Mucosa of gallbladder (tissue), 1 donor: ENCODE measurements around the gene TCAP. TPM values are rescaled to one million over a fixed set of nuclear protein-coding genes. Genes with fewer than 3 reads are reported as not detected.

Experiments used
- DNase-seq: peaks from one replicate; pipeline ENCODE4 v3.0.0-alpha.2; 2020; ENCODE audit warnings: low spot score
- total RNA-seq: library from RNA; stranded (reverse); gene quantifications from one replicate; pipeline ENCODE4 v1.2.1, GENCODE V29; 2021
- donor health status: DM: no; HTN: no; CAD: no.

TCAP gene
- total RNA-seq, 1 donor from 2014 or later, result 2.0 TPM

GRCh38 chr17:39667262-39667944, 2.3 kb downstream of the TCAP start:
- DNase-seq, result no peak

GRCh38 chr17:39667945-39668924, 3.1 kb downstream of the TCAP start, which contains the start of gene PNMT:
TSS of gene PNMT (plus strand) at chr17:39668453. CDS start at chr17:39668476, 23 bp downstream.
- DNase-seq, result peak; percentile 62

GRCh38 chr17:39669897-39670735, 5.0 kb downstream of the TCAP start:
- DNase-seq, result no peak

- no peak for DNase-seq
Observed at GRCh38 chr17:39670746-39671145, 5.6 kb downstream of the TCAP start.

- DNase-seq, result no peak
Observed at GRCh38 chr17:39671651-39672521, 6.7 kb downstream of the TCAP start.

- DNase-seq, result no peak
Observed at GRCh38 chr17:39672522-39673334, 7.6 kb downstream of the TCAP start.

- no peak for DNase-seq
Observed at GRCh38 chr17:39673335-39674081, 8.4 kb downstream of the TCAP start.

- DNase-seq, result no peak
Observed at GRCh38 chr17:39674179-39674578, 9.0 kb downstream of the TCAP start.

- no peak for DNase-seq
Observed at GRCh38 chr17:39674702-39675389, 9.7 kb downstream of the TCAP start.

GRCh38 chr17:39675390-39676082, 10.4 kb downstream of the TCAP start:
- no peak for DNase-seq

GRCh38 chr17:39676198-39676819, 11.2 kb downstream of the TCAP start:
- DNase-seq, result peak; percentile 83

- DNase-seq, result no peak
Observed at GRCh38 chr17:39677072-39677471, 11.9 kb downstream of the TCAP start.

GRCh38 chr17:39677542-39678339, 12.6 kb downstream of the TCAP start:
- no peak for DNase-seq

- DNase-seq, result peak; percentile 81
Observed at GRCh38 chr17:39678340-39679116, 13.4 kb downstream of the TCAP start.

GRCh38 chr17:39679521-39680192, 14.5 kb downstream of the TCAP start:
- no peak for DNase-seq
